ENCODE results near the gene RIMBP2. TPM values are rescaled to one million over a fixed set of nuclear protein-coding genes. Genes with fewer than 3 reads are reported as not detected.

The RIMBP2 gene
- total RNA-seq, 1 donor from 2014 or later, result not detected

- Histone ChIP-seq H3K36me3 (no peaks in the 10 kb centered on the region), H3K4me1 (no peaks in the 10 kb centered on the region), H3K4me3 (no peak overlapping the region), H3K9me3 (replicated peaks) (no peaks in the 10 kb centered on the region), H3K27ac (replicated peaks) (no peak overlapping the region), H3K27me3 (ENCODE audit: low read depth) (peaks cover 86% of the 10 kb centered on the region)
- no peak for TF ChIP-seq CTCF (IDR thresholded peaks at IDR 0.05; ENCODE audit: borderline replicate concordance)
- DNase-seq, result no peak
- intact Hi-C loops (cut with micrococcal nuclease), result no loop called here
Observed at GRCh38 chr12:130419116-130419515, 297.0 kb downstream of the RIMBP2 start.

- H3K4me3 ChIP-seq, result no peak overlapping the region
- H3K27ac ChIP-seq (replicated peaks), result no peak overlapping the region
- no peaks in the 10 kb centered on the region for H3K9me3 ChIP-seq (replicated peaks)
- H3K36me3 ChIP-seq, result no peaks in the 10 kb centered on the region
- no peaks in the 10 kb centered on the region for H3K4me1 ChIP-seq
- TF ChIP-seq CTCF (IDR thresholded peaks at IDR 0.05; ENCODE audit: borderline replicate concordance), result no peak
- intact Hi-C loops (cut with micrococcal nuclease), result no loop called here
- peaks cover 87% of the 10 kb centered on the region for H3K27me3 ChIP-seq (ENCODE audit: low read depth)
- no peak for DNase-seq
Observed at GRCh38 chr12:130418251-130418650, 297.8 kb downstream of the RIMBP2 start.

- no peaks in the 10 kb centered on the region for H3K9me3 ChIP-seq (replicated peaks)
- peaks cover 80% of the 10 kb centered on the region for H3K27me3 ChIP-seq (ENCODE audit: low read depth)
- H3K36me3 ChIP-seq, result no peaks in the 10 kb centered on the region
- H3K4me3 ChIP-seq, result no peak overlapping the region
- H3K4me1 ChIP-seq, result no peaks in the 10 kb centered on the region
- intact Hi-C loops (cut with micrococcal nuclease), result no loop called here
- H3K27ac ChIP-seq (replicated peaks), result no peak overlapping the region
- TF ChIP-seq CTCF (IDR thresholded peaks at IDR 0.05; ENCODE audit: borderline replicate concordance), result no peak
- no peak for DNase-seq
Observed at GRCh38 chr12:130414381-130414780, 301.7 kb downstream of the RIMBP2 start.

- Histone ChIP-seq H3K27me3 (ENCODE audit: low read depth) (peaks cover 76% of the 10 kb centered on the region), H3K4me1 (no peaks in the 10 kb centered on the region), H3K27ac (replicated peaks) (no peak overlapping the region), H3K9me3 (replicated peaks) (no peaks in the 10 kb centered on the region), H3K4me3 (no peak overlapping the region), H3K36me3 (no peaks in the 10 kb centered on the region)
- no peak for TF ChIP-seq CTCF (IDR thresholded peaks at IDR 0.05; ENCODE audit: borderline replicate concordance)
- intact Hi-C loops (cut with micrococcal nuclease), result no loop called here
- DNase-seq, result no peak
Observed at GRCh38 chr12:130413909-130414308, 302.2 kb downstream of the RIMBP2 start.

- intact Hi-C loops (cut with micrococcal nuclease), result no loop called here
- no peaks in the 10 kb centered on the region for H3K9me3 ChIP-seq (replicated peaks)
- no peaks in the 10 kb centered on the region for H3K4me1 ChIP-seq
- H3K4me3 ChIP-seq, result no peak overlapping the region
- no peak overlapping the region for H3K27ac ChIP-seq (replicated peaks)
- no peak for TF ChIP-seq CTCF (IDR thresholded peaks at IDR 0.05; ENCODE audit: borderline replicate concordance)
- peaks cover 76% of the 10 kb centered on the region for H3K27me3 ChIP-seq (ENCODE audit: low read depth)
- no peaks in the 10 kb centered on the region for H3K36me3 ChIP-seq
- DNase-seq, result no peak
Observed at GRCh38 chr12:130412384-130412783, 303.7 kb downstream of the RIMBP2 start.

GRCh38 chr12:130405332-130405731, 310.8 kb downstream of the RIMBP2 start:
- no peak for DNase-seq
- H3K36me3 ChIP-seq, result no peaks in the 10 kb centered on the region
- peaks cover 70% of the 10 kb centered on the region for H3K27me3 ChIP-seq (ENCODE audit: low read depth)
- TF ChIP-seq CTCF (IDR thresholded peaks at IDR 0.05; ENCODE audit: borderline replicate concordance), result no peak
- no peak overlapping the region for H3K4me3 ChIP-seq
- H3K9me3 ChIP-seq (replicated peaks), result no peaks in the 10 kb centered on the region
- no peaks in the 10 kb centered on the region for H3K4me1 ChIP-seq
- intact Hi-C loops (cut with micrococcal nuclease), result no loop called here
- no peak overlapping the region for H3K27ac ChIP-seq (replicated peaks)

All from left ventricle myocardium inferior (tissue), 1 donor.